ENCODE results near the gene KCNIP3. TPM values are rescaled to one million over a fixed set of nuclear protein-coding genes. Genes with fewer than 3 reads are reported as not detected.

Gene KCNIP3
- total RNA-seq, 2 donors from 2014 or later: 1.5 to 2.3 TPM

- no peak for TF ChIP-seq CTCF (IDR thresholded peaks at IDR 0.05)
- Histone ChIP-seq H3K27me3 (no peaks in the 10 kb centered on the region), H3K9me3 (no peaks in the 10 kb centered on the region), H3K4me3 (no peak overlapping the region), H3K27ac (no peak overlapping the region), H3K36me3 (no peaks in the 10 kb centered on the region), H3K4me1 (peaks cover 4% of the 10 kb centered on the region), H3K9ac (ENCODE audit: low read depth in 2 of 2, low read length in 2 of 2) (peak overlapping the region in 1 of 2 donors; percentile 90)
- intact Hi-C loops (cut with DNase I): no loop called here
- no peak for DNase-seq
These were observed 23.4 kb upstream of the KCNIP3 start for GRCh38 chr2:95273566-95274290.

GRCh38 chr2:95274291-95275150 is 22.6 kb upstream of the KCNIP3 start, which contains the start of gene PROM2:
TSS of gene PROM2 (plus strand) at chr2:95274449. CDS start at chr2:95274586, 137 bp downstream.
- intact Hi-C loops (cut with DNase I): no loop called here
- no peaks in the 10 kb centered on the region for H3K36me3 ChIP-seq
- no peak for TF ChIP-seq CTCF (IDR thresholded peaks at IDR 0.05)
- DNase-seq: peak; percentile 91
- no peaks in the 10 kb centered on the region for H3K9me3 ChIP-seq
- H3K4me3 ChIP-seq: peak within 1 kb of the TSS; percentile 25
- H3K9ac ChIP-seq (ENCODE audit: low read depth in 2 of 2, low read length in 2 of 2): peak within 1 kb of the TSS; percentile 56 to 90
- H3K27me3 ChIP-seq: no peaks in the 10 kb centered on the region
- peak within 1 kb of the TSS; percentile 44 for H3K27ac ChIP-seq
- H3K4me1 ChIP-seq: peaks cover 4% of the 10 kb centered on the region

GRCh38 chr2:95275151-95275515 is 22.0 kb upstream of the KCNIP3 start:
- H3K9ac ChIP-seq (ENCODE audit: low read depth in 2 of 2, low read length in 2 of 2): peak overlapping the region; percentile 56 to 90
- H3K4me1 ChIP-seq: peaks cover 4% of the 10 kb centered on the region
- intact Hi-C loops (cut with DNase I): no loop called here
- no peaks in the 10 kb centered on the region for H3K36me3 ChIP-seq
- no peak for TF ChIP-seq CTCF (IDR thresholded peaks at IDR 0.05)
- DNase-seq: no peak
- H3K27me3 ChIP-seq: no peaks in the 10 kb centered on the region
- peak overlapping the region; percentile 44 for H3K27ac ChIP-seq
- H3K4me3 ChIP-seq: peak overlapping the region; percentile 25
- no peaks in the 10 kb centered on the region for H3K9me3 ChIP-seq

GRCh38 chr2:95275601-95276243 is 21.4 kb upstream of the KCNIP3 start:
- H3K4me3 ChIP-seq: peak overlapping the region; percentile 25
- no peaks in the 10 kb centered on the region for H3K9me3 ChIP-seq
- peak overlapping the region; percentile 44 for H3K27ac ChIP-seq
- intact Hi-C loops (cut with DNase I): no loop called here
- DNase-seq: peak; percentile 57
- H3K4me1 ChIP-seq: peaks cover 4% of the 10 kb centered on the region
- TF ChIP-seq CTCF (IDR thresholded peaks at IDR 0.05): no peak
- H3K9ac ChIP-seq (ENCODE audit: low read depth in 2 of 2, low read length in 2 of 2): peak overlapping the region; percentile 57 to 90
- H3K27me3 ChIP-seq: no peaks in the 10 kb centered on the region
- H3K36me3 ChIP-seq: no peaks in the 10 kb centered on the region

- DNase-seq: no peak
- TF ChIP-seq CTCF (IDR thresholded peaks at IDR 0.05): no peak
- H3K4me1 ChIP-seq: peaks cover 4% of the 10 kb centered on the region
- H3K9ac ChIP-seq (ENCODE audit: low read depth in 2 of 2, low read length in 2 of 2): peak overlapping the region; percentile 57 to 90
- H3K27ac ChIP-seq: no peak overlapping the region
- intact Hi-C loops (cut with DNase I): no loop called here
- no peaks in the 10 kb centered on the region for H3K9me3 ChIP-seq
- H3K36me3 ChIP-seq: no peaks in the 10 kb centered on the region
- H3K27me3 ChIP-seq: no peaks in the 10 kb centered on the region
- H3K4me3 ChIP-seq: no peak overlapping the region
These were observed 20.8 kb upstream of the KCNIP3 start for GRCh38 chr2:95276244-95276887.
